ENCODE results near the gene OR7A17.

OR7A17 gene

GRCh38 chr19:14837391-14837790 lies 48.5 kb downstream of the OR7A17 start:
- no peak for DNase-seq (ENCODE audit: low read depth)
- TF ChIP-seq CTCF (conservative IDR thresholded peaks at IDR 0.05; ENCODE audit: low read length) = no peak
- no peak overlapping the region for H3K4me3 ChIP-seq (ENCODE audit: low read length)

GRCh38 chr19:14835011-14835410 lies 50.9 kb downstream of the OR7A17 start, which contains the start of the genes OR7A5 and OR7C1:
TSS of gene OR7A5 (minus strand) at chr19:14835185. CDS start at chr19:14828241, 6,944 bp downstream.
TSS of gene OR7C1 (minus strand) at chr19:14835185. CDS start at chr19:14800136, 35,049 bp downstream.
- no peak for DNase-seq (ENCODE audit: low read depth)
- TF ChIP-seq CTCF (conservative IDR thresholded peaks at IDR 0.05; ENCODE audit: low read length) = no peak
- no peak within 1 kb of the TSS for H3K4me3 ChIP-seq (ENCODE audit: low read length)

GRCh38 chr19:14830702-14831101 lies 55.2 kb downstream of the OR7A17 start:
- TF ChIP-seq CTCF (conservative IDR thresholded peaks at IDR 0.05; ENCODE audit: low read length) = no peak
- no peak for DNase-seq (ENCODE audit: low read depth)
- no peak overlapping the region for H3K4me3 ChIP-seq (ENCODE audit: low read length)
